NCI-H2227 treated with DMSO at 0.1 percent for 48 hours (cell line): ENCODE data around the gene RNF125.

Experiments used
- DNase-seq: peaks from one replicate; lab custom pipeline; 2025; lab: John Stamatoyannopoulos, UW

RNF125 gene

GRCh38 chr18:32091325-32091723 is 72.7 kb downstream of the RNF125 start:
- DNase-seq, result no peak

GRCh38 chr18:32091724-32092421 is 73.2 kb downstream of the RNF125 start, which contains the start of gene RNF138:
RNF138 (plus strand) TSS chr18:32091874; CDS start chr18:32092777, 903 bp downstream.
- peak; percentile 86 for DNase-seq

DNA sequence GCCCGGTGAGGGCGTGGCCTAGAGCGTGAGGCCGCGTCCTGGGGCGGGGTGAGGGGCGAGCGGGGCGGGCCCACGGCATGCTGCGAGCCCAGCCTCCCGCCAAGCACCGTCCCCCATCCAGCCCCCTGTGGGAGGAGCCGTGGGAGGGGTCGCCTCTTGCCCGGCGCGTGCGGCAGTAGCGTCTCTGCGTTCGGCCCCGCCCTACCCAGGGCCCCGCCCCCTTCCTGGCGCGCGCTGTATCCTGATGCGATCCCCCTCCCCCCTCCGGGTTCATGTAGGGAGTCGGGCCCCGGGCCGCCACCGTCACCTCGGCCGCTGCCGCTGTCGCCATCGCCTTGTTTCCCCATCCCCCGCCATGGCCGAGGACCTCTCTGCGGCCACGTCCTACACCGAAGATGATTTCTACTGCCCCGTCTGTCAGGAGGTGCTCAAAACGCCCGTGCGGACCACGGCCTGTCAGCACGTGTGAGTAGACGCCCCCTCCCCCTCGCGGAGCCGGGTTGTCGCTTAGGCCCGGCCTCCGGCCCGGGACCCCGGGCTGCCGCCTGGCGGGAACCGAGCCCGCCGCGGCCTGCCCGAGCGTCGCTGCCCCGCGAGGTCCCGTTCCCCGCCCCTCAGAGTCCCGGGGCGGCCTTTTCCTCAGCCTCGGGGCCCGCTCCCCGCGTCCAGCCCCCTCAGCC is 73.9 kb downstream of the RNF125 start:
- DNase-seq, result peak; percentile 94

- no peak for DNase-seq
Measured at GRCh38 chr18:32093102-32093511, 74.5 kb downstream of the RNF125 start.

GRCh38 chr18:32093523-32093922 is 74.9 kb downstream of the RNF125 start:
- DNase-seq, result no peak

DNA sequence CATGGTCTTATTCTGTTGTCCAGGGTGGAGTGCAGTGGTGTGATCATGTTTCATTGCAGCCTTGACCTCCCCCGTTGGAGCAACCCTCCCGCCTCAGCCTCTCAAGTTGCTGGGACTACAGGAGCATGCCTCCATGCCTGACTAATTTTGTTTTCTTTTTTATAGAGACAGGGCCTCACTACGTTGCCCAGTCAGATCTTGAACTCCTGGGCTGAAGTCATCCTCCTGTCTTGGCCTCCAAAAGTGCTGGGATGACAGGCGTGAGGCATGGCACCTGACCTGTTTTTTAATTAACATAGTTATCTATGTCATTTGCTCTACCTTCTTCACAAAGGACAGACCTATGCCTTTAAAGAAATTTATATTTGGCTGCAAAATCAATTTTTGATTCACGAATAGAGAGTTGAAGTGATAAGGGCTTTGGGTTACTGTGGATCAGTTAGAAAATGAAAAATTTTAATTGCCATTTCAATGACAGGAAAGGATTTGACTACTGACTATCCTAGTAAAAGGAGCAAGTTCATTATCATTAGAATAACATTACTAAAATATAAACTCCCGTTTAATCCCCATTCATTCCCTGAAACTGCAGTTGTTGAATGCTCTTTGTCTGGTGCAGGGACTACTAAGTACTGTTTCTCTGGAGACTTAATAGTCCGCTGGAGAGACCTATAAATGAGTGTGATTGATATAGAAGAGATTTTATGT is 76.7 kb downstream of the RNF125 start:
- no peak for DNase-seq

DNA sequence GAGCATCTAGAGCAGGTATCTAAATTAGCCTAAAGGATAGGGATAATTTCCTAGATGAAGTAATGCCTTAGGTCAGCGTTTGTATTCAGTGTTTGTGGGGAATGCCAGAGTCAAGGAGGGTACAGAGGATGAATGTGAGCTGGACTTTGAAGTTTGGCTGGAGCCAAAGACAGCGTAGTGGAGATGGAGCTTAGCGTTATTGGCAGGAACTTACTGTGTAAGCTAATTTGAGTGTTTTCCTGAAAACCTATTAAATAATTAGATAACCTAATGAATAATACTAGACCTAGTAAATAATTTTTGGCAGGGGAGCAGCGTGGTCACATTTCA is 77.2 kb downstream of the RNF125 start:
- no peak for DNase-seq

GRCh38 chr18:32096946-32097345 is 78.3 kb downstream of the RNF125 start:
- DNase-seq, result no peak

- DNase-seq, result no peak
Measured at GRCh38 chr18:32104516-32104915, 85.9 kb downstream of the RNF125 start.

DNA sequence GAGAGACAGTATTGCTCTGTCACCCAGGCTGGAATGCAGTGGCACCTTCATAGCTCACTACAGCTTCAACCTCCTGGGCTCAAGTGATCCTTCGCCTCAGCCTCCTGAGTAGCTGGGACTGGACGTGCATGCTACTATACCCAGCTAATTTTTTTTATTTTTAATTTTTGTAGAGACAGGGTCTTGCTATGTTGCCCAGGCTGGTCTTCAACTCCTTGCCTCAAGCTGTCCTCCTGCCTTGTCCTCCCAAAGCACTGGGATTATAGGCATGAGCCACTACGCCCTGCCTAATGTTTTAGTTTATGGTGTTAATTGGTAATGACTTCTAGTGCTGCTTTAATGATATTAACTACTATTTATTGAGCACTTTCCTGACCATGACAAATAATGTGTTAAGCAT is 91.4 kb downstream of the RNF125 start:
- no peak for DNase-seq

DNA sequence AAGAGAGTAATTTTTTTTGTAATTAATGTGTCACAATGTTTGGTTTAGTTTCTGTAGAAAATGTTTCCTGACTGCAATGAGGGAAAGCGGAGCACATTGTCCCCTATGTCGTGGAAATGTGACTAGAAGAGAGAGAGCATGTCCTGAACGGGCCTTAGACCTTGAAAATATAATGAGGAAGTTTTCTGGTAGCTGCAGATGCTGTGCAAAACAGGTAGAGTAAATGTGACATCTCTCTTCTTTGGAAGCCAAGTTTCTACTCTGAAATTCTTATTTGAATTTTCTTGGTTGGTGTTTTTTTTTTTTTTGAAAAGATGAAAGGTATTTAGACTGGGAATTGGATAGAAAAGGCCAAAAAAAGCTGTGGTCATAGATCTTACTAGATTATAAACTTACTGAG is 93.1 kb downstream of the RNF125 start:
- no peak for DNase-seq

- DNase-seq, result no peak
Measured at GRCh38 chr18:32112826-32113225, 94.2 kb downstream of the RNF125 start.

DNA sequence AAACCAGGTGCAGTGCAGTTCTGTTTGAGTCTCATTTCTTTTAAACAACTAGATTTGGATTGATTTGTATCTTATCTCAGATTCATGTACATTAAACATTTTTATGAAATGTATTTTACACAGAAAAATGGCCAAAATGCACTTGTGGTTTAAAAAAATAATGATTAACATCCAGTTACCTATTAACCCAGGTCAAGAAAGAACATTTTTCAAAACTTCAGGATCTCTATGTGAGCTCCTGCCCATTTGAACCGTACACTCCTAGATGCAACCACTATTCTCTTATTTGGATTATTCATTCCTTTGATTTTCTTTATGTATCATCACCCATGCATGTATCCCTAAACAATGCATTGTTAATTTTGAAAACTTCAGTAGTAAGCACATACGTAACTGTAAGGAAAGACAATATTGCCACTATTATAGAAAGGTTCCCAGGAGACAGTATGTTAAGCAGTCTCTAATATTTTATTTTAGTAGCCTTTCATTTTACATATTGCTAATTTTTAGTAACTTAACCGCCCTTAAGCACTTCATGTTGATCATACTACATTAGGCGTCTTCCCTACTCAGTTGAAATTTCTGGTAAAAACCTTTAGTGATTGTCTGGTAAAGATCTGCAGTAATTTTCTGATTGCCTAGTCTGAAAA is 95.8 kb downstream of the RNF125 start:
- no peak for DNase-seq

DNA sequence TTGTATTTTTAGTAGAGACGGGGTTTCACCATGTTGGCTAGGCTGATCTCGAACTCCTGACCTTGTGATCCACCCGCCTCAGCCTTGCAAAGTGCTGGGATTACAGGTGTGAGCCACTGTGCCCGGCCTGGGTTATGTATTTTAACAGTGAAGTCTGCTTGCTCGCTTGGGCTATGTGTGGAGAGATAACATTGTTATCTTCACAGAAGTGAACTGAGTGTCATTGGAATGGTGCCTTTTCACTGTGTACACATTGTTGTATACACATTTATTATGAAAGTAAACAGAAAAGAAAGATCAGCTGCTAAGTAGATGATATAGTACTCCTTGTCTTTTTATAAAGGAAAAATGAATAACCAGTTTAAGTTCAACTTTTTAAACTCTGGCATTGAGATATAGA is 103.4 kb downstream of the RNF125 start:
- no peak for DNase-seq
